WI38 (cell line): ENCODE data around the gene GRIA1.

Source experiments
- H3K4me3 ChIP-seq: 2 replicates; pipeline ENCODE4 v1.5.1; 2011; ENCODE audit warnings: low read depth, mild to moderate bottlenecking, control low read depth, low read length
- CTCF ChIP-seq: IDR thresholded peaks from 2 replicates; pipeline ENCODE4 v1.5.1; 2012; ENCODE audit warnings: low read depth, mild to moderate bottlenecking, control low read depth, low read length

Gene GRIA1

GRCh38 chr5:153613672-153614071 lies 123.2 kb downstream of the GRIA1 start:
- H3K4me3 ChIP-seq, result no peak overlapping the region
- TF ChIP-seq CTCF, result no peak

- no peak for TF ChIP-seq CTCF
- no peak overlapping the region for H3K4me3 ChIP-seq
Observed at GRCh38 chr5:153617190-153617589, 126.7 kb downstream of the GRIA1 start.

- no peak overlapping the region for H3K4me3 ChIP-seq
- no peak for TF ChIP-seq CTCF
Observed at GRCh38 chr5:153618307-153618706, 127.8 kb downstream of the GRIA1 start.

GRCh38 chr5:153618867-153619266 lies 128.4 kb downstream of the GRIA1 start:
- no peak for TF ChIP-seq CTCF
- H3K4me3 ChIP-seq, result no peak overlapping the region

- H3K4me3 ChIP-seq, result no peak overlapping the region
- no peak for TF ChIP-seq CTCF
Observed at GRCh38 chr5:153619771-153620170, 129.3 kb downstream of the GRIA1 start.

- no peak for TF ChIP-seq CTCF
Observed at GRCh38 chr5:153623124-153623523, 132.7 kb downstream of the GRIA1 start.

GRCh38 chr5:153623751-153624450 lies 133.4 kb downstream of the GRIA1 start:
- no peak for TF ChIP-seq CTCF
- no peak overlapping the region for H3K4me3 ChIP-seq

More at GRCh38 chr5:153623124-153623523, 132.7 kb downstream of the GRIA1 start:
- H3K4me3 ChIP-seq, result no peak overlapping the region
